Measurements from ENCODE around the gene CD8B.

DNA sequence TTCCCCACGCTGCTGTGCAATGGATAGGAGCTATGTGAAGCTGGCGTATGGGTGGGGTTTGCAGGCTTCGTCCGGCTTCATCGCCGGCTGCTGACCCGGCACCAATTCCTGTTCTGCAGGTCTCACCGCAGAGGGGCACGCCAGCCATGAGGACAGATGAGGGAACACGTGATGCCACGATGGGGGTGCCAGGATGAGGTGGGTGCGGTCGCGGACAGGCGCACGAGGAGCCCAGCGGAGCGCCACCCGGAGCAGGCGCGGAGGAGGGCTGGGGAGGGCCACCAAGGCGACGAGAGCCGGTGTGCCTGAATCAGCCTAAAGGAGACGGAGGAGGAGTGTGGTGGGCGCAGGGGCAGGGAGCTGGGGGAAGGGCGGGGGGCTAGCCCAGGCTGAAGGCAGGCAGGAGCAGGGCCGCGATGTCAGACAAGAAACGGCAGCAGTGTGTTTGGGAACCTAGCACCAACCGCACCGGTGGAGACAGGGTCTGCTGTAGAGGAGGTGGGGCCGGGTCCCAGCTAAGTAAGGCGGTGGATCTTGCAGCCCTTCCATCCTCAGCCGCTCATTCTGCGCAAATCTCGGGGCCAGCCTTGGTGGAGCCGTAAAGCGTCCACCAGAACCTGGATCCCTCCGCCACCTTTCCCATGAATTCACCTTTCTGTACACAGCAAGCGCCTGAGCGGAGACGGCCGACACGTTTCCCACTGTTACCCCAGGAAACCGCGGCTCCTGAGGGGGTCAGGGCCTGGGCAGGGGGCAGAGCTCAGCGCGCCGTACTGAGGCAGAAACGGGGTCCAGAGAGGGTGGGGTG, 54.0 kb downstream of the CD8B start:
- TF ChIP-seq, protein P1, sequence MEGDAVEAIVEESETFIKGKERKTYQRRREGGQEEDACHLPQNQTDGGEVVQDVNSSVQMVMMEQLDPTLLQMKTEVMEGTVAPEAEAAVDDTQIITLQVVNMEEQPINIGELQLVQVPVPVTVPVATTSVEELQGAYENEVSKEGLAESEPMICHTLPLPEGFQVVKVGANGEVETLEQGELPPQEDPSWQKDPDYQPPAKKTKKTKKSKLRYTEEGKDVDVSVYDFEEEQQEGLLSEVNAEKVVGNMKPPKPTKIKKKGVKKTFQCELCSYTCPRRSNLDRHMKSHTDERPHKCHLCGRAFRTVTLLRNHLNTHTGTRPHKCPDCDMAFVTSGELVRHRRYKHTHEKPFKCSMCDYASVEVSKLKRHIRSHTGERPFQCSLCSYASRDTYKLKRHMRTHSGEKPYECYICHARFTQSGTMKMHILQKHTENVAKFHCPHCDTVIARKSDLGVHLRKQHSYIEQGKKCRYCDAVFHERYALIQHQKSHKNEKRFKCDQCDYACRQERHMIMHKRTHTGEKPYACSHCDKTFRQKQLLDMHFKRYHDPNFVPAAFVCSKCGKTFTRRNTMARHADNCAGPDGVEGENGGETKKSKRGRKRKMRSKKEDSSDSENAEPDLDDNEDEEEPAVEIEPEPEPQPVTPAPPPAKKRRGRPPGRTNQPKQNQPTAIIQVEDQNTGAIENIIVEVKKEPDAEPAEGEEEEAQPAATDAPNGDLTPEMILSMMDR (IDR thresholded peaks at IDR 0.05), result no peak
- no peak for TF ChIP-seq POLR2A (IDR thresholded peaks at IDR 0.05)

All from right lobe of liver (tissue), 4 donors.